HCT116 (cell line): Measurements from ENCODE around the gene IDI1.

Source experiments
- CTCF ChIP-seq, 3 experiments: fragments of 200-600 bp in 1 of 3; sonication (generic) in 1 of 3; IDR thresholded peaks in 2 of 3; conservative IDR thresholded peaks in 1 of 3; 2 replicates each; pipeline ENCODE4 v1.5.1; 2012 to 2017; ENCODE audit warnings: low read depth in 2 of 3, low read length in 2 of 3, antibody characterized with exemption in 1 of 3, borderline replicate concordance in 1 of 3, control low read depth in 1 of 3, mild to moderate bottlenecking in 1 of 3, mixed read lengths in 1 of 3, mixed run types in 1 of 3, moderate library complexity in 1 of 3; ENCODE audit not compliant: insufficient read depth in 1 of 3
- EGR1 ChIP-seq: IDR thresholded peaks from 2 replicates; pipeline ENCODE4 v1.6.1; 2012; ENCODE audit warnings: low read depth
- POLR2A ChIP-seq: IDR thresholded peaks from 2 replicates; pipeline ENCODE4 v1.7.0; 2011; ENCODE audit warnings: borderline replicate concordance; ENCODE audit not compliant: insufficient read depth, insufficient read length; ENCODE audit errors: extremely low read depth
- SIN3A ChIP-seq: IDR thresholded peaks from 2 replicates; pipeline ENCODE4 v1.6.1; 2012; ENCODE audit warnings: low read depth
- YY1 ChIP-seq: IDR thresholded peaks from 2 replicates; pipeline ENCODE4 v1.6.1; 2011; ENCODE audit warnings: low read length, low read depth, moderate library complexity, mild to moderate bottlenecking; ENCODE audit not compliant: insufficient replicate concordance; ENCODE audit errors: extremely low read depth
- TF ChIP-seq, protein P1 (sequence below): IDR thresholded peaks from 2 replicates; pipeline ENCODE4 v1.6.1; 2012; ENCODE audit warnings: low read depth

- no peak for TF ChIP-seq CTCF (IDR thresholded peaks at IDR 0.05 in 2 of 3, conservative IDR thresholded peaks at IDR 0.05 in 1 of 3; ENCODE audit: borderline replicate concordance in 1 of 3, insufficient read depth in 1 of 3, low read depth in 2 of 3, low read length in 2 of 3)
- no peak for TF ChIP-seq YY1
- TF ChIP-seq EGR1: no peak
- no peak for TF ChIP-seq SIN3A
- TF ChIP-seq, protein P1, sequence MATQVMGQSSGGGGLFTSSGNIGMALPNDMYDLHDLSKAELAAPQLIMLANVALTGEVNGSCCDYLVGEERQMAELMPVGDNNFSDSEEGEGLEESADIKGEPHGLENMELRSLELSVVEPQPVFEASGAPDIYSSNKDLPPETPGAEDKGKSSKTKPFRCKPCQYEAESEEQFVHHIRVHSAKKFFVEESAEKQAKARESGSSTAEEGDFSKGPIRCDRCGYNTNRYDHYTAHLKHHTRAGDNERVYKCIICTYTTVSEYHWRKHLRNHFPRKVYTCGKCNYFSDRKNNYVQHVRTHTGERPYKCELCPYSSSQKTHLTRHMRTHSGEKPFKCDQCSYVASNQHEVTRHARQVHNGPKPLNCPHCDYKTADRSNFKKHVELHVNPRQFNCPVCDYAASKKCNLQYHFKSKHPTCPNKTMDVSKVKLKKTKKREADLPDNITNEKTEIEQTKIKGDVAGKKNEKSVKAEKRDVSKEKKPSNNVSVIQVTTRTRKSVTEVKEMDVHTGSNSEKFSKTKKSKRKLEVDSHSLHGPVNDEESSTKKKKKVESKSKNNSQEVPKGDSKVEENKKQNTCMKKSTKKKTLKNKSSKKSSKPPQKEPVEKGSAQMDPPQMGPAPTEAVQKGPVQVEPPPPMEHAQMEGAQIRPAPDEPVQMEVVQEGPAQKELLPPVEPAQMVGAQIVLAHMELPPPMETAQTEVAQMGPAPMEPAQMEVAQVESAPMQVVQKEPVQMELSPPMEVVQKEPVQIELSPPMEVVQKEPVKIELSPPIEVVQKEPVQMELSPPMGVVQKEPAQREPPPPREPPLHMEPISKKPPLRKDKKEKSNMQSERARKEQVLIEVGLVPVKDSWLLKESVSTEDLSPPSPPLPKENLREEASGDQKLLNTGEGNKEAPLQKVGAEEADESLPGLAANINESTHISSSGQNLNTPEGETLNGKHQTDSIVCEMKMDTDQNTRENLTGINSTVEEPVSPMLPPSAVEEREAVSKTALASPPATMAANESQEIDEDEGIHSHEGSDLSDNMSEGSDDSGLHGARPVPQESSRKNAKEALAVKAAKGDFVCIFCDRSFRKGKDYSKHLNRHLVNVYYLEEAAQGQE: no peak
- no peak for TF ChIP-seq POLR2A
Observed at GRCh38 chr10:992467-992866, 56.5 kb downstream of the IDI1 start.
